ENCODE data around the gene MICAL2.

GRCh38 chr11:12192794-12193514 is 82.6 kb downstream of the MICAL2 start:
- no peak for TF ChIP-seq CTCF (conservative IDR thresholded peaks at IDR 0.05; ENCODE audit: low read depth, low read length)
- no peak for TF ChIP-seq EZH2 (IDR thresholded peaks at IDR 0.05; ENCODE audit: low read length, unreplicated experiment)

Measured in PC-3 (cell line).